Left ventricle myocardium inferior (tissue), 1 donor: ENCODE results near the gene TNS3. TPM values are rescaled to one million over a fixed set of nuclear protein-coding genes. Genes with fewer than 3 reads are reported as not detected.

Experiments used
- DNase-seq: peaks from one replicate; pipeline ENCODE4 v3.0.0-alpha.2; 2020
- H3K27ac ChIP-seq: fragments of 200-600 bp; replicated peaks from 2 replicates; pipeline ENCODE4 v1.8.0; 2021
- H3K27me3 ChIP-seq: fragments of 200-600 bp; 2 replicates; pipeline ENCODE4 v1.8.0; 2021; ENCODE audit warnings: low read depth
- H3K36me3 ChIP-seq: fragments of 200-600 bp; 2 replicates; pipeline ENCODE4 v1.8.0; 2021
- H3K4me1 ChIP-seq: fragments of 200-600 bp; 2 replicates; pipeline ENCODE4 v1.8.0; 2021
- H3K4me3 ChIP-seq: fragments of 200-600 bp; 2 replicates; pipeline ENCODE4 v1.8.0; 2021; ENCODE audit warnings: mild to moderate bottlenecking, moderate library complexity
- H3K9me3 ChIP-seq: fragments of 200-600 bp; replicated peaks from 2 replicates; pipeline ENCODE4 v1.8.0; 2021
- intact Hi-C: fragments of 100-400 bp; cut with micrococcal nuclease; formaldehyde crosslinking; loops from one replicate; pipeline ENCODE4 v1.11.0; 2022
- total RNA-seq: library from RNA; stranded (reverse); fragmentation: NEBNext Ultra II Directional; extraction: Animal tissue kit (Norgen Biotek cat#: 25700); gene quantifications from one replicate; pipeline ENCODE4 v1.2.1, GENCODE V29; 2021
- TF ChIP-seq, protein P1 (sequence below): fragments of 200-600 bp; IDR thresholded peaks from 2 replicates; pipeline ENCODE4 v1.8.0; 2021; ENCODE audit warnings: antibody characterized with exemption, mild to moderate bottlenecking, borderline replicate concordance
- donor health status: DM: no; HTN: yes; CAD: no; lungs with severe emphysema.

The TNS3 gene
- total RNA-seq, 1 donor from 2014 or later: 40.6 TPM

DNA sequence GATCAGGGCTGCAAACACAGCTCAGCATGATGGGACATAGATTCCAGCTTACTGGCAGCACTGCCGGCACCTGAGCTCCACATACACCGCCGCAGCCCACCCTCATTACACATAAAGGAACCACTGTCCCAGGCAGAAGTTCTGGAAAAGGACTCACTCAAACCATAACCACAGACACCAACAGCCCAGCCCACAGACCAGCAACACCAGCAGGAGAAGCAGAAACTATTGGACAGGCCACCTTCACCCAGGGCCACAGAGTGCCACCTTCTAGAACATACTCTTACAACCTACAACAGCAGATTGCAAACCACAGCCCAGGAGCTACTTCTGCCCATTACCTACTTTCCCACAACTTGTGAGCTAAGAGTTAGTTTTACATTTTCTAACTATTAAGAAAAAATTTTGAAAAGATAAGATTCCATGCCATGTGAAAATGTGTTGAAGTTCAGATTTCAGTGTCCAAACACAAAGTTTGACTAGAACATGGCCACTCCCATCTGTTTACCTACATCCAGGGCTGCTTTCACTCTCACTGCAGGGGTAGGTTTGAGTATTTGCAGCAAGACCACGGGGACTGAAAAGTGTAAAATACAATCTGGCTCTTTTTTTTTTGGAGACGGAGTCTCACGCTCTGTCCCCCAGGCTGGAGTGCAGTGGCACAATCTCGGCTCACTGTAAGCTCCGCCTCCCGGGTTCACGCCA is 153.0 kb downstream of the TNS3 start:
- H3K9me3 ChIP-seq: no peaks in the 10 kb centered on the region
- H3K27me3 ChIP-seq: no peaks in the 10 kb centered on the region
- H3K27ac ChIP-seq: no peak overlapping the region
- DNase-seq: no peak
- peaks cover 24% of the 10 kb centered on the region for H3K4me1 ChIP-seq
- no peak overlapping the region for H3K4me3 ChIP-seq
- intact Hi-C loops: no loop called here
- TF ChIP-seq, protein P1, sequence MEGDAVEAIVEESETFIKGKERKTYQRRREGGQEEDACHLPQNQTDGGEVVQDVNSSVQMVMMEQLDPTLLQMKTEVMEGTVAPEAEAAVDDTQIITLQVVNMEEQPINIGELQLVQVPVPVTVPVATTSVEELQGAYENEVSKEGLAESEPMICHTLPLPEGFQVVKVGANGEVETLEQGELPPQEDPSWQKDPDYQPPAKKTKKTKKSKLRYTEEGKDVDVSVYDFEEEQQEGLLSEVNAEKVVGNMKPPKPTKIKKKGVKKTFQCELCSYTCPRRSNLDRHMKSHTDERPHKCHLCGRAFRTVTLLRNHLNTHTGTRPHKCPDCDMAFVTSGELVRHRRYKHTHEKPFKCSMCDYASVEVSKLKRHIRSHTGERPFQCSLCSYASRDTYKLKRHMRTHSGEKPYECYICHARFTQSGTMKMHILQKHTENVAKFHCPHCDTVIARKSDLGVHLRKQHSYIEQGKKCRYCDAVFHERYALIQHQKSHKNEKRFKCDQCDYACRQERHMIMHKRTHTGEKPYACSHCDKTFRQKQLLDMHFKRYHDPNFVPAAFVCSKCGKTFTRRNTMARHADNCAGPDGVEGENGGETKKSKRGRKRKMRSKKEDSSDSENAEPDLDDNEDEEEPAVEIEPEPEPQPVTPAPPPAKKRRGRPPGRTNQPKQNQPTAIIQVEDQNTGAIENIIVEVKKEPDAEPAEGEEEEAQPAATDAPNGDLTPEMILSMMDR: no peak
- H3K36me3 ChIP-seq: peaks cover 13% of the 10 kb centered on the region

GRCh38 chr7:47428052-47428767 is 153.7 kb downstream of the TNS3 start:
- peaks cover 24% of the 10 kb centered on the region for H3K4me1 ChIP-seq
- H3K27ac ChIP-seq: no peak overlapping the region
- H3K36me3 ChIP-seq: peaks cover 19% of the 10 kb centered on the region
- no peaks in the 10 kb centered on the region for H3K9me3 ChIP-seq
- TF ChIP-seq, protein P1: no peak
- intact Hi-C loops: no loop called here
- DNase-seq: no peak
- H3K27me3 ChIP-seq: no peaks in the 10 kb centered on the region
- H3K4me3 ChIP-seq: no peak overlapping the region

DNA sequence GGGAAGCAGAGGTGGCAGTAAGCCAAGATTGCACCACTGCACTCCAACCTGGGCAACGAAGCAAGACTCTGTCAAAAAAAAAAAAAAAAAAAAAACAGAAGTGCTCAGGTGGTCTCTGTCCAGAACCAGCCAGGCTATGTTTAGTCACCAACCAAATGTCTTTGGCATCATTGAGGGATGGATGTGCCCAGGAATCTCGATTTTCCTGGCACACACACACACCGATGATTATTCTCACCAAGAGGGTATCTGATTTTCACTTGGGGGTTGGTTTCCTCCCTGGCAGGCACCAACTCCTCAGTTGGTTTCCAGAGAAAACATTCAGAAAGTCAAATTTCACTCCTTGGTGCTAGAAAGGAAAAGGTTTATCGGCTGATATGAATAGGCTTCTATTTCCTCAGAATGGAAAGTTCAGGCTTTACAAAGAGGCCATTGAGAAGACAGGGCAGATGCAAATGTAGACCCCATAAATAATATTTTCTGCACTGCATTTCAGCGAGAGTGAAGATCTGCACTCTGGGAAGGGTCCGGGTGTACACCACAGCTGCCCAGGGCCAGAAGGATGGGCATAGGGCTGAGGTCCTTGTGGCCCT is 154.8 kb downstream of the TNS3 start:
- H3K9me3 ChIP-seq: no peaks in the 10 kb centered on the region
- H3K27ac ChIP-seq: no peak overlapping the region
- H3K4me3 ChIP-seq: no peak overlapping the region
- H3K4me1 ChIP-seq: peaks cover 29% of the 10 kb centered on the region
- H3K27me3 ChIP-seq: no peaks in the 10 kb centered on the region
- intact Hi-C loops: no loop called here
- H3K36me3 ChIP-seq: peaks cover 24% of the 10 kb centered on the region
- TF ChIP-seq, protein P1: no peak
- no peak for DNase-seq

GRCh38 chr7:47424523-47424922 is 157.4 kb downstream of the TNS3 start:
- TF ChIP-seq, protein P1: no peak
- Histone ChIP-seq H3K9me3 (no peaks in the 10 kb centered on the region), H3K27ac (no peak overlapping the region), H3K27me3 (no peaks in the 10 kb centered on the region), H3K4me3 (no peak overlapping the region), H3K36me3 (peaks cover 34% of the 10 kb centered on the region), H3K4me1 (peaks cover 29% of the 10 kb centered on the region)
- intact Hi-C loops: no loop called here
- DNase-seq: no peak

DNA sequence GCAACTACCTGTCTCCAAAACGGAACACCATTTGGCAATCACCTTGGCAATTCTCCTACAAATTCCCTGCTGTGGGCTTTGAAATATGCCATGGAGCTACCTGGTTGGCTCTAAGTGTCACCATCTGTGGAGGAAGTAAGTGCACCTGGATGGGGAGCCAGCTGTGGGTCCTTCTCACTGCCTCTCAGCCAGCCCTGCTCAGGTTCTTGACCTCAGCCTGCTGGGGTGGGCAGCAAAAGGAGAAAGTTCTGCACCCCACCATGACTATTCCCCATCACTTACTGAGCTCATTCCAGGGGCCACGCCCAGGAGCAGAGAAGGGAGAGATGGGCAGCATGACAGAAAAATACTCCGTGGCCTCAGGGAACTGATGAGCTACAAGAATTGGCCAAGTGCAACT is 158.7 kb downstream of the TNS3 start:
- Histone ChIP-seq H3K27me3 (no peaks in the 10 kb centered on the region), H3K4me3 (no peak overlapping the region), H3K9me3 (no peaks in the 10 kb centered on the region), H3K4me1 (peaks cover 23% of the 10 kb centered on the region), H3K36me3 (peaks cover 39% of the 10 kb centered on the region), H3K27ac (no peak overlapping the region)
- DNase-seq: no peak
- TF ChIP-seq, protein P1: no peak
- intact Hi-C loops: no loop called here
